Osteocyte (in vitro differentiated cells): ENCODE results near the gene PDE4D. TPM values are rescaled to one million over a fixed set of nuclear protein-coding genes. Genes with fewer than 3 reads are reported as not detected.

ENCODE experiments used
- DNase-seq: peaks from one replicate; pipeline ENCODE4 v3.0.0; 2021; ENCODE audit warnings: mixed read lengths; ENCODE audit not compliant: unreplicated experiment; ENCODE audit errors: extremely low spot score
- H3K27ac Mint-ChIP-seq: one replicate; pipeline ENCODE4 v1.8.0; 2021; ENCODE audit warnings: mild to moderate bottlenecking, mixed read lengths; ENCODE audit not compliant: unreplicated experiment
- H3K27me3 Mint-ChIP-seq: one replicate; pipeline ENCODE4 v1.8.0; 2021; ENCODE audit warnings: mixed read lengths; ENCODE audit not compliant: unreplicated experiment
- H3K36me3 Mint-ChIP-seq: one replicate; pipeline ENCODE4 v1.8.0; 2021; ENCODE audit warnings: mixed read lengths; ENCODE audit not compliant: unreplicated experiment
- H3K4me1 Mint-ChIP-seq: one replicate; pipeline ENCODE4 v1.8.0; 2021; ENCODE audit warnings: mixed read lengths; ENCODE audit not compliant: unreplicated experiment
- H3K4me3 Mint-ChIP-seq: one replicate; pipeline ENCODE4 v1.8.0; 2021; ENCODE audit warnings: mild to moderate bottlenecking, moderate library complexity, mixed read lengths; ENCODE audit not compliant: unreplicated experiment
- H3K9me3 Mint-ChIP-seq: one replicate; pipeline ENCODE4 v1.8.0; 2021; ENCODE audit warnings: mixed read lengths; ENCODE audit not compliant: unreplicated experiment
- total RNA-seq: library from RNA; stranded (reverse); gene quantifications from 2 replicates; pipeline ENCODE4 v1.2.1, GENCODE V29; 2021
- TF ChIP-seq, protein P1 (sequence below): fragments of 200-600 bp; sonication (generic); IDR thresholded peaks from 2 replicates; pipeline ENCODE4 v1.5.0; 2021; ENCODE audit warnings: antibody characterized with exemption, mild to moderate bottlenecking, moderate library complexity

The PDE4D gene
- total RNA-seq, 1 donor from 2014 or later = 24.2 TPM

- peaks cover 41% of the 10 kb centered on the region for H3K4me1 Mint-ChIP-seq
- TF ChIP-seq, protein P1, sequence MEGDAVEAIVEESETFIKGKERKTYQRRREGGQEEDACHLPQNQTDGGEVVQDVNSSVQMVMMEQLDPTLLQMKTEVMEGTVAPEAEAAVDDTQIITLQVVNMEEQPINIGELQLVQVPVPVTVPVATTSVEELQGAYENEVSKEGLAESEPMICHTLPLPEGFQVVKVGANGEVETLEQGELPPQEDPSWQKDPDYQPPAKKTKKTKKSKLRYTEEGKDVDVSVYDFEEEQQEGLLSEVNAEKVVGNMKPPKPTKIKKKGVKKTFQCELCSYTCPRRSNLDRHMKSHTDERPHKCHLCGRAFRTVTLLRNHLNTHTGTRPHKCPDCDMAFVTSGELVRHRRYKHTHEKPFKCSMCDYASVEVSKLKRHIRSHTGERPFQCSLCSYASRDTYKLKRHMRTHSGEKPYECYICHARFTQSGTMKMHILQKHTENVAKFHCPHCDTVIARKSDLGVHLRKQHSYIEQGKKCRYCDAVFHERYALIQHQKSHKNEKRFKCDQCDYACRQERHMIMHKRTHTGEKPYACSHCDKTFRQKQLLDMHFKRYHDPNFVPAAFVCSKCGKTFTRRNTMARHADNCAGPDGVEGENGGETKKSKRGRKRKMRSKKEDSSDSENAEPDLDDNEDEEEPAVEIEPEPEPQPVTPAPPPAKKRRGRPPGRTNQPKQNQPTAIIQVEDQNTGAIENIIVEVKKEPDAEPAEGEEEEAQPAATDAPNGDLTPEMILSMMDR = no peak
- H3K27me3 Mint-ChIP-seq = no peaks in the 10 kb centered on the region
- H3K36me3 Mint-ChIP-seq = no peaks in the 10 kb centered on the region
- H3K27ac Mint-ChIP-seq = no peak overlapping the region
- H3K4me3 Mint-ChIP-seq = no peak overlapping the region
- no peaks in the 10 kb centered on the region for H3K9me3 Mint-ChIP-seq
- DNase-seq = no peak
Measured at GRCh38 chr5:59769832-59770231, 123.7 kb downstream of the PDE4D start.

DNA sequence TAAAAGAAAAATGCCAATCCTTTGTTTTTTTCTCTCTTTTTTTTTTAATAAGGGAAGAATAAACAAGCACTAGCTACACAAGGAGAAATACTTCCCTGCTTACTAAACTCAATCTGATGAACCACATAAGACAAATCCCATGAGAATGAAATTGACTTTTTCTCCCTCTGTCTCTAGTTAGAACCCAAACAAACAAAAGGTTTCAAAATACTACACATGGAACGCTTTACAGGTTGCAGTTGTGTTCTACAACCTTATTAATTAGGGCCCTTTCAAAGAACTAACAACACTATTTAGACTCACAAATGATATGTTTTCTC is 124.5 kb downstream of the PDE4D start:
- TF ChIP-seq, protein P1 = no peak
- DNase-seq = no peak
- no peaks in the 10 kb centered on the region for H3K27me3 Mint-ChIP-seq
- peak overlapping the region; percentile 94 for H3K27ac Mint-ChIP-seq
- no peaks in the 10 kb centered on the region for H3K9me3 Mint-ChIP-seq
- H3K36me3 Mint-ChIP-seq = no peaks in the 10 kb centered on the region
- peaks cover 41% of the 10 kb centered on the region for H3K4me1 Mint-ChIP-seq
- peak overlapping the region; percentile 91 for H3K4me3 Mint-ChIP-seq

DNA sequence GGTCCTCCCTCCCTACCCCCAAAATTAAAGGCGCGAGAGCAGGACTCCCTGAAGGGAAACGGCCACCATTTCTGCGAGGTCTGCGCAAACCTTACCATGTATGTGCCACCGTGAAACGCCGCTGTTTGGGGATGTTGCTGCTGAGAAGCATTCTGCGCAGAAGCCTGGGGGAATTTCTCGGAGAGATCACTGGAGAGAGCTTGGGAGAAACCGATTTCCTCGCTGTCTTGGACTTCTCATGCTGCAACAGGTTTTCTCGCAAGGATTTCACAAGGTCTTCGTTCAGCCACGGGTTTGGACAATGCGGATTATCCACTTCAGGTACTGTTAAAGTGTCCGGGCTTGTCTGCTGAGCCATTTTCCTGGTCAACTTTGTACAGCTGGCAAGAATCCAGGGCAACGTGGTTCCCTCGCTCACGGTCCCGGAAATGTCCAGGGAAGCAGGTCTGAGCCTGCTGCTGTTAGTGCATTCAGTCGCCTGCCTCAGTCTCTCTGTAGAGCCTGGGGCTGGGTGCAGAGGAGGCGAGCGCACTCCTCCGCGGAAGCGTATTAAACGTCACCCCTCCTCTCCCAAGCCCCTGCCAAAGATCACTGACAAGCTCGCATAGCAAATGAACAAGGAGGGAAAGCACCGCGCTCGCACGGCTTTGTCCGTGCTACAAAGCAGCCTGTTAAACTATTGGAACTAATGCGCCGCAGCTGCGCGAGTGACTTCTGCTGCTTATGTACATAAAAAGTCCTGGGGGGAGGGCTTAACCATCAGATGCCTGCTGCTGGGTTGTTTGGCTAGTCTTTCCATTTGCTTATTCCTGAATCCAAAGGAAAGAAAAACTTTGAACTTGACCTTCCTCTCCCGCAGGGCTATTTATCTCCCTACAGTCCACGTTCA is 125.1 kb downstream of the PDE4D start:
- Mint-ChIP-seq H3K4me3 (peak overlapping the region; percentile 91), H3K36me3 (no peaks in the 10 kb centered on the region), H3K27me3 (no peaks in the 10 kb centered on the region), H3K27ac (peak overlapping the region; percentile 94), H3K9me3 (no peaks in the 10 kb centered on the region), H3K4me1 (peaks cover 45% of the 10 kb centered on the region)
- peak; percentile 86 for DNase-seq
- TF ChIP-seq, protein P1 = no peak

GRCh38 chr5:59767681-59768151 is 125.8 kb downstream of the PDE4D start:
- no peaks in the 10 kb centered on the region for H3K36me3 Mint-ChIP-seq
- peaks cover 46% of the 10 kb centered on the region for H3K4me1 Mint-ChIP-seq
- no peak for DNase-seq
- TF ChIP-seq, protein P1 = no peak
- H3K9me3 Mint-ChIP-seq = no peaks in the 10 kb centered on the region
- H3K27me3 Mint-ChIP-seq = no peaks in the 10 kb centered on the region
- H3K4me3 Mint-ChIP-seq = peak overlapping the region; percentile 91
- peak overlapping the region; percentile 94 for H3K27ac Mint-ChIP-seq

GRCh38 chr5:59767211-59767605 is 126.3 kb downstream of the PDE4D start:
- Mint-ChIP-seq H3K4me3 (peak overlapping the region; percentile 91), H3K4me1 (peaks cover 46% of the 10 kb centered on the region), H3K27ac (peak overlapping the region; percentile 94), H3K36me3 (no peaks in the 10 kb centered on the region), H3K27me3 (no peaks in the 10 kb centered on the region), H3K9me3 (no peaks in the 10 kb centered on the region)
- DNase-seq = no peak
- TF ChIP-seq, protein P1 = no peak
